Activated T-helper 2 cell treated with anti-CD3 and anti-CD28 coated beads, Interferon-gamma antibody, Interleukin-2, Interleukin-4, amounts not matched to agents 10 μg/mL and 5 μg/mL and 100 μg/mL, durations not matched to agents 14 hours and 24 hours and 36 hours (primary cell): ENCODE results near the gene GAD1. TPM values are rescaled to one million over a fixed set of nuclear protein-coding genes. Genes with fewer than 3 reads are reported as not detected.

Experiments used
- DNase-seq: peaks from one replicate; pipeline ENCODE4 v3.0.0; 2021; ENCODE audit warnings: low spot score
- H3K27ac Mint-ChIP-seq: one replicate; pipeline ENCODE4 v1.8.0; 2021; ENCODE audit warnings: mixed read lengths
- H3K27me3 Mint-ChIP-seq: one replicate; pipeline ENCODE4 v1.8.0; 2021; ENCODE audit warnings: low read depth, mixed read lengths
- H3K36me3 Mint-ChIP-seq: one replicate; pipeline ENCODE4 v1.8.0; 2021; ENCODE audit warnings: low read depth, mixed read lengths
- H3K4me1 Mint-ChIP-seq: one replicate; pipeline ENCODE4 v1.8.0; 2021; ENCODE audit warnings: low read depth, mixed read lengths
- H3K4me3 Mint-ChIP-seq: one replicate; pipeline ENCODE4 v1.8.0; 2021; ENCODE audit warnings: low read depth, mild to moderate bottlenecking, moderate library complexity, mixed read lengths
- H3K9me3 Mint-ChIP-seq: one replicate; pipeline ENCODE4 v1.8.0; 2021; ENCODE audit warnings: mixed read lengths
- intact Hi-C: fragments of 100-400 bp; cut with micrococcal nuclease; formaldehyde crosslinking; loops from one replicate; pipeline ENCODE4 v1.15.1; 2023
- total RNA-seq: library from RNA; stranded (reverse); gene quantifications from 2 replicates; pipeline ENCODE4 v1.2.3, GENCODE V29; 2022

The GAD1 gene
- total RNA-seq, 1 donor from 2014 or later, result 41.4 TPM

DNA sequence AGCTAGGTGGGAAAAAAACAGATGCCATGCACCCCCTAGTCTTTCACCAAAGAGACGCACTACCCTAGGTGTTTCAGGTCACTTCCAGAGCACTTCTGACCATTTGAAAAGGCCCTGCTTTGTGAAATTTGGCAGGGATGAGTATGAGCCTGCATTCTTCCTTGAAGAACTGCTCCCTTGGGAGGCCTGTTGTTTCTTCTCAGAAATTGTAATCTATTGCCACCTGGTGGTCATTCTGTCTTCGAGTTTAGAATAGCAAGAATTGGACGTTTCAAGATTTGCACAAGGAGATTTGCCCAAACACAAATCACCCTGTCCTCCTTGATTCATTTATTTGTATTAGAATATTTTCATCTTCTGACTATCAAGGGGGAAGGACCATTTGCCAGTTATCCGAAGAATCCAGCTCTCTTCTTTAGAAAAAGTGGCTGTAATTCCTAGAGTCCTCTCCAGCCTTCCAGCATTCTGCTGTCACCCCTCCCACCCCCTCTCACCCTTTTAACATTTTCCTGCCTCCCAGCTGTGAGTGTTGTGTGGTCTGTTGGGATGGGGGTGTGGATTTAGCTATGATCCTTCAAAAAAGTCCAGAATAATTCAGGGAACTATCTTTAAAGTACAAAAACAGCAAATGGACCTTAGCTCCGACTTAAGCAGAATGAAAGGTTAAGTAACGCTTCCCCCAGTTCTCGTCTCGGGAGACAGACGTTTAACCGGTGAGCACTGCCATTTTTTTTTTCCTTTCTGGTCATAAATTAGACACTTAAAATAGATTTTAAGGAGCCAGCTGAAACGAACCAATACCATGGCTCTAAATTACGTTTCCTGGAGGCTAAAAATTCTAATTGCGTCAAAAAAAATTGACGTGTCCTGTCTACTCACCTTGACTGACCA, 3.7 kb upstream of the GAD1 start:
- Mint-ChIP-seq H3K9me3 (no peaks in the 10 kb centered on the region), H3K27ac (no peak overlapping the region), H3K27me3 (peaks cover 43% of the 10 kb centered on the region), H3K4me1 (peaks cover 24% of the 10 kb centered on the region), H3K4me3 (no peak overlapping the region), H3K36me3 (no peaks in the 10 kb centered on the region)
- no peak for DNase-seq
- intact Hi-C loops, result loop anchor here (1.0 to 5.0 kb wide), 5 partner anchors 306 to 576 kb away; no protein-coding TSS in a partner anchor

DNA sequence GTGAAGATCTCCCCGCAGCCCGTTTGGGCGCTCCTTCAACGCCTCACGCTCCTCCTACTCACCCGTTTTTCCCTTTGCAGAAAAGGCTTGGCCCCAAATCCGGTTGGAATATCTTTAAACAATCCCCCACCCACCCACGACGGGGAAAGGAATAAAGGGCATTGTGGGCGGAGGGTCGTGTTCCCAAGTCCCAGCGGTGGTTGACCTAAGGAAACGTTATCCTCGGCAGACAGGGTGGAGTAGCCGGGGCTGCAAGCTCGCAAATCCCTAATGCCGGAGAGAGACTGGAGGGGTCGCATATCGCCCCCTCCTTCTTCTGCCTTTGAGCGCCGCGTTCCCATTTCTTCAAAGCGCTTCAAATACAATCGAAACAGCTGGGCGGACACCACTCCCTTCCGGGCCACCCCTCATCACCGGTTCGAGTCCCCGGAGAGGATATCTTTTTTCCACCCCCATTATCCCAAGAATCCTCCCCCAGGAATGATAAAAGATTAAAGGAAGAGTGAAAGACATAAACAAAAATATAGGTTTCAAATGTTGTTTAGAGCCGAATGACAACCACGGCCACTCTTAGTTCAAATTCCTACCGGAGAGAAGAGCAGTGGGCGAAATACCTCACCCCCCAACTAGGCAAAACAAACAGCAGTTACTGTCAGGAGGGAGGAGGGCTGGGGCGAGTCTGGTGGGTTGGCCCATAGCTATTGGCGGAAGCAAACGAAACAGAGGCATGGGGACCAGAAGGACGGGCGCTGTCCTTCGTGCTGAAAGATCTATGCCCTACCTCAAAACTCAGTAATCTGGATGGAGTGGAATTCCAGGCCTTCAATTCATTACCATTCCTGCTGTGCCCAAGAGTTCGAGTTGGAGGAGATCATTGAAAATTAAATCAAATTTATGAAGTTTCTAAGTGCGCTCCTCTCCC, 2.8 kb upstream of the GAD1 start:
- no peak for DNase-seq
- Mint-ChIP-seq H3K9me3 (no peaks in the 10 kb centered on the region), H3K27me3 (peaks cover 49% of the 10 kb centered on the region), H3K27ac (no peak overlapping the region), H3K36me3 (peaks cover 7% of the 10 kb centered on the region), H3K4me1 (peaks cover 29% of the 10 kb centered on the region), H3K4me3 (peak overlapping the region; percentile 23)
- intact Hi-C loops, result loop anchor here (2.0 to 5.0 kb wide), 6 partner anchors 43 to 1279 kb away; partner anchors contain the start of gene ERICH2

DNA sequence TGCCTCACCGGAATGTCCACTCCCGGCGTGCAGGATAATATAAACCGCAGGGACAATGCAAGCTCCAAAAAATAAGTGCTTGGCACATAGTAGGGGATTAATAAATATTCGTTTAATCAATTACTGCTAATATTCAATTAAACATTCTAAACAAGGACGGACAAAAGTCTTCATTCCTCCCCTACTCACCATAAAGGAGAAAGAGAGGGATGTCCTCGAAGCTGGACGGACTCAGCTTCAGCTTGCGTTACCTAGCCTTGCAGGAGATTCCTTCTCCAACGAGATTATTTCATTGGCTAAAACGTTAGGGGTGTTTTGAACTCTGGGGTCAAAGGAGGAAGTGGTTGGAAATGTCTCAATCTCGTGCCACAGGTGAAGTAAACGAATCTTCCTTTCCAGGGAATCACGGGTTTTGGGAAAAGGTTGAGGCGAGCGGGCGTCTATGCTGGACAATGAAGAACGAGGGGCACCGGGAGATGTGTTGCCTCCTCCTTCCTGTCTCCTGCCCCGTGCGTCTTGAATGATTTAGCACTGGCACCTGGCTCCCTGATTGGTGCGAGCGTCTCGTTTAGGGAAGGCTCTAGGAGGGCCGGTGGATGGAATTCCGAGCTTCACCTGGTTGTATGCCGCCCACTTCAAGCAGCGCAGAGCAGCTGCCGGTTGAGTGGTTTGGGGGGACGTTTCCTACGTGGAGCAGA, 2.0 kb upstream of the GAD1 start:
- no peak for DNase-seq
- intact Hi-C loops, result loop anchor here (1.0 to 5.0 kb wide), 5 partner anchors 44 to 1278 kb away; partner anchors contain the start of genes ERICH2 and SP5
- no peaks in the 10 kb centered on the region for H3K9me3 Mint-ChIP-seq
- peaks cover 46% of the 10 kb centered on the region for H3K27me3 Mint-ChIP-seq
- peaks cover 31% of the 10 kb centered on the region for H3K4me1 Mint-ChIP-seq
- H3K4me3 Mint-ChIP-seq, result no peak overlapping the region
- no peak overlapping the region for H3K27ac Mint-ChIP-seq
- H3K36me3 Mint-ChIP-seq, result peaks cover 14% of the 10 kb centered on the region

DNA sequence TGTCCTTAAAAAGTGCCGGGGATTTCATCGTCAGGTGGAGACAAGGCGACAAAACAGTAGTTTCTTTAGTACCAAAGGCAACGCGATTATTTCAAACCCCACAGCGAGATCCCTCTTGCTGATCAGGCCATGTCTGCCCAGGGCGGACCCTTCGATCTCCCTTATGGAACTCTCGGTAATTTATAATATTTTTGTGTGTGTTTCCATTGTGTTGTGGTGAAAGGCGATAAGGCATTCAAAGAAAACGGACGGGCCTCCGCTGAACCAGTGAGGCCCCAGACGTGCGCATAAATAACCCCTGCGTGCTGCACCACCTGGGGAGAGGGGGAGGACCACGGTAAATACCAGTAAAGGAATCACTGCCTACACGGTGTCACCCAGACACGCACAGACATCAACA, 1.4 kb upstream of the GAD1 start:
- Mint-ChIP-seq H3K27me3 (peaks cover 45% of the 10 kb centered on the region), H3K4me1 (peaks cover 32% of the 10 kb centered on the region), H3K9me3 (no peaks in the 10 kb centered on the region), H3K27ac (peak overlapping the region; percentile 13), H3K36me3 (peaks cover 15% of the 10 kb centered on the region), H3K4me3 (peak overlapping the region; percentile 87)
- intact Hi-C loops, result loop anchor here (1.0 to 2.0 kb wide), 4 partner anchors 45 to 1277 kb away; partner anchors contain the start of genes ERICH2 and SP5
- no peak for DNase-seq

DNA sequence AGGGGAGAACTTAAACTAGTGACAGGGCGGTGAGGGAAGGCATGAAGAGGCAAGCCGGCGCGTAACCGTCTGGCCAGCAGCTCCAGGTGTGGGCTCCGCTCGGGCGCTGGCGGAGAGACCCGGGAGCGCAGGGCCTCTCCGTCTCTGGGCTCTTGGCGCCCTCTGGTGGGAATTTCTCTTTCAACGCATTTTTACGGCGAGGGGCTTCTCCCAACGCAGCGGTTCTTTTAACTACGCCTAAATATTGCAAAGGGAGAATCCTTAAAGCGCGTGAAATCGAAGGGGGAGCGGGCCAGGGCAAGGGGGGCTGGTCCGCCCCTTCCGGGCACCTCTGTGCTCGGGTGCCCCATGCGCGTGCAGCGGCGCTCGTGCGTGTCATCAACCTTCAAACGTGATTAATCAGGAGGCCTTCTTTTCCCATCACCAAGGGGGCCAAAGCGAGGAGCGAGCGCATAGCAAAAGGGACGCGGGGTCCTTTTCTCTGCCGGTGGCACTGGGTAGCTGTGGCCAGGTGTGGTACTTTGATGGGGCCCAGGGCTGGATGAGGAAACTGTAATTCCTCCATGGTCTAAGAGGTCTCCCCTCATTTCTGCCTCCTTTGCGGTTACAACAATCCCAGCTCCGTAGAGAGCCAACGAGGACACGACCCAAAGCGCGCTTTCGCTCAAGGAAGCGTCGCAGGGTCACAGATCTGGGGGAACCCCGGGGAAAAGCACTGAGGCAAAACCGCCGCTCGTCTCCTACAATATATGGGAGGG, 762 bp upstream of the GAD1 start:
- intact Hi-C loops, result loop anchor here (1.0 to 2.0 kb wide), 6 partner anchors 45 to 1277 kb away; partner anchors contain the start of genes ERICH2 and SP5
- Mint-ChIP-seq H3K4me1 (peaks cover 38% of the 10 kb centered on the region), H3K27me3 (peaks cover 50% of the 10 kb centered on the region), H3K36me3 (peaks cover 21% of the 10 kb centered on the region), H3K27ac (peak overlapping the region; percentile 55), H3K4me3 (peak overlapping the region; percentile 87), H3K9me3 (no peaks in the 10 kb centered on the region)
- DNase-seq, result peak; percentile 65

DNA sequence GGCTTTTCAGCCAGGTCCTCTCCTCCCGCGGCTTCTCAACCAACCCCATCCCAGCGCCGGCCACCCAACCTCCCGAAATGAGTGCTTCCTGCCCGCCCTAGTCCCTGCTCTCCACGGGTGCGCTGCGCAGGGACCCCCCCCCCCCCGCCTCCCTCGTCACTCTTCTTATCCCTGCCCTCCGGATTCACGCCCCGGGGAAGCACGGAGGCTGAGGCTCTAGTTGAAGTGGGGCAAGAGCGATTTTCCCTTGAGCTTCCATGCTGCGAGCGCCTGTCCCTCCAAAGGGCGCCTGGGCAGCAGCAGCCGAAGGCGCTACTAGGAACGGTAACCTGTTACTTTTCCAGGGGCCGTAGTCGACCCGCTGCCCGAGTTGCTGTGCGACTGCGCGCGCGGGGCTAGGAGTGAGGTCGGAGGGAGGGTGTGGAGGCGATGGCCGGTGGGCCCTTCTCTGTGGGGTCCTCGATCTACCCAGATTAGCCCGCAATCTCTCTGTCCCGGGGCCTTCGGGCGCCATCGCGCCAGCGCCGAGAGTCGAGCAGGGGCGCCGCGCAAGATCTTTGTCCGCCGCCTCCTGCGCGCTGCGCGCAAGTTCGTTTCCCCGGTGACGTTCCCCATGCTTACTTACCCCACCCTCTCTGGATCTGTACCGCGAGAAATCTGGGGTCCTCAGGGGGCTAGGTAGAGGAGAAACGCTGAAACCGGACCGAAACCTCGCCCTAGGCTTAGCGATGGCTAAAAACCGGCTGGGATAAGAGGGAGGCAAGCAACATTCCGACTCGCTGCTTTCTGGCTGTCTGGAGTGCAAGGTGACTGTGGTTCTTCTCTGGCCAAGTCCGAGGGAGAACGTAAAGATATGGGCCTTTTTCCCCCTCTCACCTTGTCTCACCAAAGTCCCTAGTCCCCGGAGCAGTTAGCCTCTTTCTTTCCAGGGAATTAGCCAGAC, 677 bp downstream of the GAD1 start:
- peaks cover 61% of the 10 kb centered on the region for H3K27me3 Mint-ChIP-seq
- no peaks in the 10 kb centered on the region for H3K9me3 Mint-ChIP-seq
- peak overlapping the region; percentile 87 for H3K4me3 Mint-ChIP-seq
- peak overlapping the region; percentile 62 for H3K27ac Mint-ChIP-seq
- H3K36me3 Mint-ChIP-seq, result peaks cover 33% of the 10 kb centered on the region
- peak; percentile 53 for DNase-seq
- H3K4me1 Mint-ChIP-seq, result peaks cover 48% of the 10 kb centered on the region
- intact Hi-C loops, result loop anchor here (2.0 kb wide), 2 partner anchors 55 to 455 kb away; no protein-coding TSS in a partner anchor

DNA sequence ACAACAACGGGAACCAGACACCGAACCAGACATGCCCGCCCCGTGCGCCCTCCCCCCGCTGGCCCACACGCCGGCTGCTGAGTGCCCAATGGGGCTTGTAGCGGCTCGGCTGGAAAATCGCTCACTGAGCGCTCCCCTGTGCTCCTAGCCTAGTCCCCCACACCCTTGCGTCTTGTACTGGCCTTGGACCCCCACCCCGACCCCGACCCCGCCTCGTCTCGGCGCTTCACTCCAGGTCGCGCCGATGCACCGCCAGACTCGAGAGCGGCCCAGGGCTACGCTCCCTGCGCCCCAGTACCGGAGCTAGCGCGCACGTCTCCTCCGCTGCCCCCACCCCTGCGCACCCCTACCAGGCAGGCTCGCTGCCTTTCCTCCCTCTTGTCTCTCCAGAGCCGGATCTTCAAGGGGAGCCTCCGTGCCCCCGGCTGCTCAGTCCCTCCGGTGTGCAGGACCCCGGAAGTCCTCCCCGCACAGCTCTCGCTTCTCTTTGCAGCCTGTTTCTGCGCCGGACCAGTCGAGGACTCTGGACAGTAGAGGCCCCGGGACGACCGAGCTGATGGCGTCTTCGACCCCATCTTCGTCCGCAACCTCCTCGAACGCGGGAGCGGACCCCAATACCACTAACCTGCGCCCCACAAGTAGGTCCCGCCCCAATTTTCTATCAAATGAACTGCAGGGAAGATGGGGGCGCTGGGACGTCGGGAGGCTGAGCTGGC, 1.5 kb downstream of the GAD1 start:
- peak overlapping the region; percentile 87 for H3K4me3 Mint-ChIP-seq
- peak; percentile 27 for DNase-seq
- intact Hi-C loops, result no loop called here
- H3K36me3 Mint-ChIP-seq, result peaks cover 39% of the 10 kb centered on the region
- no peaks in the 10 kb centered on the region for H3K9me3 Mint-ChIP-seq
- H3K27me3 Mint-ChIP-seq, result peaks cover 60% of the 10 kb centered on the region
- H3K27ac Mint-ChIP-seq, result peak overlapping the region; percentile 62
- H3K4me1 Mint-ChIP-seq, result peaks cover 53% of the 10 kb centered on the region

DNA sequence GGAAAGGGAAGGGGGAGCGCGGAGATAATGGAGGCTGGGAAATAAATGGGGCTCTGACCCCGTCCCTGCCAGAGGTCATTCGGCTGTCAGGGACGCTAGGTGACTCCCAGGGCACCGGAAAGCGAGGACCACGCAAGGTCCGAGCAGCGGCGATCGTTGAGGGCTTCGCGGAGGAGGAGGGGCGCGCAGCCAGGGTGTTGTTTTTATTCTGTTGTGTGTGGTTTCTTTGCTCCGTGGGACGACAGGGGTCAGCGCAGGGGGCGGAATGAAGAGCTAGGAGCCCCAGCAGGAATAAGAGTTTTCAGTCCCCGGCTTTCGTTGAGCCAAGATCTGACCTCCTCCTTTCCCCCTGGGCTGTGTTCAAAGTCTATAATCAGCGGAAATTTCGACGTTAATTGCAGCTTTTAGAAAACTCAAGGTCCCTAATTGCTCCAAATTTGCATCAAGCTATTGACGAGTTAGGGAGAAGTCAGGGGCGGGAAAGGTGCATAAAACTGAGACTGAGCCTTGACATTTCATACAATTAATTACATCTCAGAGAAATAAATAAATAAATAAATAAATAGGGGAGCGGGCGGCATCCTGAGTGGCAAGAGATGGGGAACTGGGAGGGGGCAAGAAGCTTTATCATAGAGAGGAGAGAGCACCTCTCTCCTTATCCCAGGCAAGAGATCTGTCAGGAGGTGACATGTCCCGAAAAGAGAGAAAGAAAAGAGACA, 2.2 kb downstream of the GAD1 start:
- no peak for DNase-seq
- Mint-ChIP-seq H3K9me3 (no peaks in the 10 kb centered on the region), H3K27ac (no peak overlapping the region), H3K4me1 (peaks cover 47% of the 10 kb centered on the region), H3K4me3 (peak overlapping the region; percentile 87), H3K27me3 (peaks cover 54% of the 10 kb centered on the region), H3K36me3 (peaks cover 41% of the 10 kb centered on the region)
- intact Hi-C loops, result no loop called here

DNA sequence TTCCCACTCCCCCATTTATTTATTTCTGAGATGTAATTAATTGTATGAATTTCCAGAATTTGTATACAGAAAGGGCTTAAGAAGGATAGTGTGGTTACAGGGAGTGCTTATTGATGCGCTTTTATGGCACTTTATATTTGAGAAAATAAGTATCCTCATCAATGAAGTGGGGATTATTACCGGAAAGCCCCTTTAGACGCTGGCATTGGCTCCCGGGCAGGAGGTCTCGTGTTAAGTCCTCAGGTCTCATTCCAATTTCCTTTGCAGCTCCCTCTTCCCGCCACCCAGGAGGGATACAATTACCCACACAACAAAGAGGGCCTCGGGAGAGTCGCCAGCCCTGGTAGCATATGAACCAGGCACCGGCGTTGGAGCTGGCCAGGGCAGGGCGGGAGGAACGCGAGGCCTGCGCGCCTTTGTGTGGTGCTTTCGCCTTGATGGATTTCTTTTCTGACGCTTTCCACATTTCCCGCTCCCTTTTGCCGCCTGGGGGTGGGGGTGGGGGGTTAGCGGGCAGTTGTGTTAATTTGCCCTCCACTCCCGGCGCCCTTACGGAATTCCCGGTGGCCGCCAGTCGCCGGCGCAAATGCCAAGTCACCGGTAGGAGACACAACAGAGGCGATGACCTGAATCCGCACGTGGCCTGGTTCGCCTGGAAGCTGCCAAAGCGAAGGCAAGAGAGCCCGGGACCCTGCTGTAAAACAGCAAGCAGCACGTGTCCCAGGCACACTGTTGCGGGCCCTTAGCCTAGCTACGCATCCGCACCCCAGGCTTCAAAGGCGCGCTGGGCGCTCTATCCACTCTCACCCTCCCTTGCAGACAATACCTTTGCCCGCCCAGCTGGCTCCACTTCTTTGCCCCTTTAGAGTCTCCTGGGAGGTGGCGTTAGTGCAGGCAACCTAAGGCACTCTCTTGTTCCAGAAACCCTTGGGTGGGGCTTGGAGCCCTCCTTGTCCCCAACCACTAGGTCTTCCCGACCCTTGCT, 3.3 kb downstream of the GAD1 start:
- Mint-ChIP-seq H3K27me3 (peaks cover 52% of the 10 kb centered on the region), H3K4me1 (peaks cover 42% of the 10 kb centered on the region), H3K4me3 (peak overlapping the region; percentile 60), H3K9me3 (no peaks in the 10 kb centered on the region), H3K36me3 (peaks cover 49% of the 10 kb centered on the region), H3K27ac (no peak overlapping the region)
- no peak for DNase-seq
- intact Hi-C loops, result no loop called here
